ENCODE results near the gene ZBTB7C.

The ZBTB7C gene

DNA sequence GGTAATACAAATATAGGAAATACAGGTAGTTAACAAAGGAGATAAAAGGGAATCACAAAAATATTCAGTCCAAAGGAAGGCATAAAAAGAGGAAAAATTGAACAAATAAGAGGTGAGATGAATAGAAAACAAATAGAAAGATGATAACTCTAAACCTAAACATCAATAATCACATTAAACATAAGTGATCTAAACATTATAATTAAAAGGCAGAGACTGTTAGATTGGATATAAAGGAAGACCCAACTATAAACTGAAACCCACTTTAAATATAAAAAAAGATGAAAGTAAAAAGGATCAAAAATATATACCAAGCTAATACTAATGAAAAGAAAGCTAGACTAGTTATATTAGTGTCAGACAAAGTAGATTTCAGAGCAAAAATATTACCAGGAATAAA lies 152.3 kb downstream of the ZBTB7C start:
- DNase-seq (ENCODE audit: low read depth in 2 of 2): no peak

DNA sequence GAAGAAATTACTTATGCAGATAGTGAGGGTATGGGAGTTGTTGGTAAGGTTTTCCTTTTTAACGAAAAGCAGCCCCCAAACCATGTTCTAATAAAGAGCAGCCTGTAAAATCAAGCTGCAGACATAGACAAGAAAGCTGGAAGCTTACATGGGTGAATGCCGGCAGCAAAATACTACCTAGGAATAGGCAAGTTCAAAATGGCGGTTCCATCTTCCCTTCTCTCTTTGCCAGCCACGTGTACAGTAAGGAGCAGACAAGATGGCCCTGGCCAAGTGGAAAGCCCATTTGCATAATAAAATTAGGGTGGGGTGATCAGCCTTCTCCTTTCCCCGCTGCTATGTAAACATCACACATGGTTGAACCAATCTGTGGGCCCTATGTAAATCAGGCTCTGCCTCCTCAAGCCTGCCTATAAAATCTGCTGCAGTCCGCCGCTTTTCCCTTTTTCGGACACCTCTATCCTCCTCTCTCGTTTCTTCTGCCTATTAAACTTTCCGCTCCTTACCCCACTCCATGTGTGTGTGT lies 155.0 kb downstream of the ZBTB7C start:
- no peak for DNase-seq (ENCODE audit: low read depth in 2 of 2)

DNA sequence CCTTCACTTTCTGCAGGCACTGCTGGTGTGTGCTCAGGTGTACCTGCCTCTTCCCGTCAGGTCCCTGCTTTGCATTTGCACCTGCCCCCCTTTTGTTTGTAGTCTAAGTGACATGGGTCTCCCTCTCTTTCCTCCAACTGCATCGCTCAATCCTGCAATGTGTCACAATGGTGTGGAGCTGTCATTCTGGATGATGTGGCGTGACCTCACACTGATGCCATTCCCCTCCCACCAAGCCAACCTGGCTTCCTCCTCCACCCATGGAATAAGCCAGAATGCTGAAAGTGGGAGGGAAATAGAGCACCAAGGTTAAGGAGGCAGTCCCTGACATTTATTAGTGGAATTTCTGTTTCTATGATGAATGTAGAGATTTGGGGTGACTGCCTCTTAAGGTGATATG lies 156.7 kb downstream of the ZBTB7C start:
- no peak for DNase-seq (ENCODE audit: low read depth in 2 of 2)

DNA sequence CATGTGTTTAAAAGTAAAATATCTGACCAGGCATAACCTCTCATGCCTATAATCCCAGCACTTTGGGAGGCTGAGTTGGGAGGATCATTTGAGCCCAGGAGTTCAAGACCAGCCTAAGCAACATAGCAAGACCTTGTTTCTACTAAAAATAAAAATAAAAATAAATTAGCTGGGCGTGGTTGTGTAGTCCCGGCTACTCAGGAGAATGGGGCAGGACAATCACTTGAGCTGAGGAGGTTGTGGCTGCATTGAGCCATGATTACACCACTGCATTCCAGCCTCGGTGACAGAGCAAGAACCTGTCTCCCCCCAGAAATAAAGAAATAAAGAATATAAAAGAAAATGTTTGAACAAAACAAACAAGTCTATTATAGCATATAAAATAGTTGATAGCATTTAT lies 158.3 kb downstream of the ZBTB7C start:
- no peak for DNase-seq (ENCODE audit: low read depth in 2 of 2)

DNA sequence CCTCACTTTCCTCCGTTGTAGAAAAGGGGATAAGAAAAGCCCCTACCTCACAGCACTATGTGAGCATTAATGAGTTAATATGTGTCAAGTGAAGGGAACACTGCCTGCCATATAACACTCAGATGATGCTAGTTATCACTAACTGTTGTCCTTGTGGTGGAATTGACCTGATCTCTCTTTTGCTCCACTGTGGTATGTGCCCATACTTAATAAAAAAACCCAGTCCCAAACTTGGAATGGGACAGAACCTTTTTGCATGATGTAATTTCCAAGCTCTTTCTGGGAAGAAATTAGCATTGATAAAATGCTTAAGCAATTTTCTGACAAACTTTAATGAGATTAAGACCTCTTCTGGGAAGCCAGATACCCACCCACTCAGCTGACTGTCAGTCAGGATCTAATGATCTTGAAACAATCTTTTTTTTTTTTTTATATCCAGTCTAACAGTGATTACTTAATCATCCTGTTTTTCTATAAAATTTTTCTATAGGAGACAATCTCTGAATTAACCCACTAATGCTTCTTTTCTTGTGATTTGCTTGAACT lies 158.7 kb downstream of the ZBTB7C start:
- no peak for DNase-seq (ENCODE audit: low read depth in 2 of 2)

DNA sequence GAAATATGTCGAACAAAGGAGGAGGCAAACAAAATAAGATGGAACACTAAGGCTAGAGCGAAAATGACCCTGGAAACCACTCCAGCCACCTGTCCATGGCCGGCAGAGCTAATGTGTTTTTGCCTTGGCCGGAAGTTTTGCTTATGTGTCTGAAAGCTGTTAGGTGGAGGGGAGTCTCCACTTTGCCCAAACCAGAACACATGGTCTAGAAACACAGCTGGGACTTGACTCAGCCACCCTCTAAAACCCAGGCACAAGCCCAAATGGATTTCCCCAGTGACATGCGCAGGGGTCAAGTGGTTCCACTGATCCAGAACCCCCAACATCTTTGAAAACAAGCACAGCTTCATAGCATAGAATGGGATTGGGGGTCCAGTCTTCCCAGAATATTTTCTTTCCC lies 159.3 kb downstream of the ZBTB7C start:
- no peak for DNase-seq (ENCODE audit: low read depth in 2 of 2)

DNA sequence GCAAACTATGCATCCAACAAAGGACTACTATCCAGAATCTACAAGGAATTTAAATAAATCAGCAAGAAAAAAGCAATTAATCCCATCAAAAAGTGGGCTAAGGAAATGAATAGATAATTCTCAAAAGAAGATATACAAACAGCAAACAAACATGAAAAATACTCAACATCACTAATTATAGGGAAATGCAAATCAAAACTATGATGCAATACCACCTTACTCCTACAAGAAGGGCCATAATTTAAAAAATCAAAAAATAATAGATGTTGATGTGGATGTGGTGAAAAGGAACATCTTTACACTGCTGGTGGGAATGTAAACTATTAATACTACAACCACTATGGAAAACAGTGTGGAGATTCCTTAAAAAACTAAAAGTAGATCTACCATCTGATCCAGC lies 164.7 kb downstream of the ZBTB7C start:
- DNase-seq (ENCODE audit: low read depth in 2 of 2): no peak

DNA sequence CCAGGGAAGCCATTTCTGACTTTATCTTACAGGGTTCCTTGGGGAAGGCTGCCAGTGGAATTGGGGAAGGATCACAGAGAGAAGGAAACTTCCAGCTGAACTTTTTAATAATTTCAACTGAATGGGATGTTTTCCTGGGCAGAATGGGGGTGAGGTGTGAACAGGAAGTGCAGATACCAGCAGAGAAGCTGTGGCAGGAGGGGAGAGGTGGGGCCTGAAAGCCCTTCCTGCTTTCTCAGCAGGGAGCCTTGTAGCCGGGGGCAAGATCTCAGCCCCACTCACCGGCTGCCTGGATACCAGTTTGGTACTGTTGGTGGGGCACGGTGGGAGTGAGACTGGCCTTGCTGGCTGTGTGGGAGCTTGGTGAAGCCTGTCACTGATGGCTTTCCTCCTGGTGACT lies 170.5 kb downstream of the ZBTB7C start:
- no peak for DNase-seq (ENCODE audit: low read depth in 2 of 2)

DNA sequence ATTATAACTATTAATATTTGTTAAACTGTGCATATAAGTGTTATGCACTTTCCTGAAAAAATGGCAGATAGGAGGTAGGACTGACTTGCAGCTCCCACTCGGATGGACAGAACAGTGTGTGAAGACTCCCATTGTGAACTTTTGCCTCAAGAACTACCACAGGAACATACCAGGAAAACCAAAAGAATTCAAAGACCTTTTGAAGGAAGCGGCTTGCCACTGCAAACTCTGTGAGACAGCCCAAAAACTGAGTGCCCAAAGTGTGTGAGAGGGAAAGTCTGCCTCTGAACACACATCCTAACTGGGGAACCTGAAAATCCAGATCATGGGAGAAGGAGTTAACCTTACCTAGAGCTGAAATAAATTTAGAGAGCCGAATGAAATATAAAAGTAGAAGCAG lies 171.0 kb downstream of the ZBTB7C start:
- no peak for DNase-seq (ENCODE audit: low read depth in 2 of 2)

DNA sequence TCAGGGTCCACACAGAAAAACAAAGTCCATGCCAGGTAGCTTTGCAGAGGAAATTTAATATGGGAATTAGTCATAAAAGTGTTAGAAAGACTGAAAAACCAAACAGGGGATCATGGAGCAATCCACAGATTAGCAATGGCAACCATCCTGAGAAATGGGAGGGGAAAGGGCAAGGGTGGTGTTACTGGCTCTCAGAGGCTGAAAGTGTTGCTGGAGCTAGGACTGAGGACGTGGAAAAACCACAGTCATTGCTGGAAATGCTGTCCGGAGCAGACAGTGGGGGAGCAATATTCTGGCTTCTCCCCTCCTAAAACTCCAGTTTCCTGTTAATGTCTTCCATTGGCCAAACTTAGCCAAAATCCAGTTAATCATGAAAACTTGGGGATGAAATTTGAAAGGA lies 172.4 kb downstream of the ZBTB7C start:
- DNase-seq (ENCODE audit: low read depth in 2 of 2): no peak

DNA sequence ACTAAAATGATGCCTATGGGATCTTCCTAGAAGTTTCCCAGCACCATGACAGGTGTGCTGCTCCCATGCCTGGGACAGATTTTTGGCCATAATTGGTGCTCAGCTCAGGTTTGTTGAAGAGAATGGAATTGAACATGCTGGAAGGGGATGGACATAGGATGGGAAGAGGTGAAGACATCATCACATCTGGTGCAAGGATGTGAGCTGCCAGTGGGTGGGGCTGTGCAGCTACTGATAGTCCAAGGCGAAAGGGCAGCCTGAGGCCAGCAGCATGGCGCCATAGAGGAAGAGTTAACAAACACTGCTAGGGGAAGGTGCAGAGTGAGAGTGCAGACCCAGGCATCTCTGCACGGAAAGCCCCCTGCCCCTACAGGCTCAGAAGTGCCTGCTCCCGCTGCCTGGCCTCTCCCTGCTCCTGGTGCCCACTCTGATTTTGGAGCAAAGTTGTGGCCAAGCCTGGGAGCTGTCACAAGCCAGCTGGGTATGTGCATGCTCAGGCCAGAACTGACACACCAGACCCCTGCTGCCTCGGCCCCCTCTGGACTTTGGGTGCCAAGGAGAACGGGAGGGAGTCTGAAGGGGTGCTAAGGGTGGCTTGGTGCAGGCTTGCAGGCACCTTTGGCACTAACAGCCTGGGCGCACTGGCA lies 178.6 kb downstream of the ZBTB7C start:
- no peak for DNase-seq (ENCODE audit: low read depth in 2 of 2)

DNA sequence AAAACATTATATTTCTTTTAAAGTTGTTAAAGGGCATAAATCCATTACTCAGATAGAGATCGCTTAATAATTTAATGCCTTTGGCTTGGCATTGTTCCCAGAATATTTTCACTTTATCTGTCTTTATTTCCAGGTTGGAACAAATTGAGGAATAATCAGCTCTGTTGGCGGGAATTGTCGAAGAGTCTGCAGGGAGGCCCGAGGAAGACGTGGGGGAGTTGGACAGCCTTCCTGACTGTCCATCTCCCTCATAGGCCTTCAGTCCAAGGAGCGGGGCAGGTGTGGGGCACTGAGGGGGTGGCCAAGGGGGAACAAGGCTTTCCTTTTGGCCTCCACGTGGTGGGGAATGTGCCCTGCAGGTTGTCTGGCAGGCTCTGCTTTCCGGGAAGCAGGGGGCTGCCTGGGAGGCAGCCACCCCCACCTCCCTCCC lies 179.6 kb downstream of the ZBTB7C start:
- DNase-seq (ENCODE audit: low read depth in 2 of 2): no peak

DNA sequence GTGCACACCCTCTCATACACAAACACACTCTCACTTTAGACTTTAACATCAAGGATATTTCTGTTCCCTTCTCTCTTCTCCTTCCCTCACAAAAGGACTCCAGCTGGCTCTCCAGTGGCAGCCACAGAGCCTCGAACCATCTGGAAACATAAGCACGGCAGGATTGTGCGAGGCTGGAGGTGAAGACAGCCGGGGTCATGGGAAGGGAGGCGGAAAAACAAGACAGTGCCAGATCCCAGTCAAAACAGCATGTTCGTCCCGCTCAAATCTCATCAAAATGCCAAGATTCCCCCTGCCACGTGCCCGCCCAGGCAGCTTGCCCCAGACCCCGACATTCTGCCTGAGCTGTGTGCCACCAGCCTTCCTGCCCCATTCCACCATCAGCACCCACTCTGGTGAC lies 180.3 kb downstream of the ZBTB7C start:
- DNase-seq (ENCODE audit: low read depth in 2 of 2): no peak

DNA sequence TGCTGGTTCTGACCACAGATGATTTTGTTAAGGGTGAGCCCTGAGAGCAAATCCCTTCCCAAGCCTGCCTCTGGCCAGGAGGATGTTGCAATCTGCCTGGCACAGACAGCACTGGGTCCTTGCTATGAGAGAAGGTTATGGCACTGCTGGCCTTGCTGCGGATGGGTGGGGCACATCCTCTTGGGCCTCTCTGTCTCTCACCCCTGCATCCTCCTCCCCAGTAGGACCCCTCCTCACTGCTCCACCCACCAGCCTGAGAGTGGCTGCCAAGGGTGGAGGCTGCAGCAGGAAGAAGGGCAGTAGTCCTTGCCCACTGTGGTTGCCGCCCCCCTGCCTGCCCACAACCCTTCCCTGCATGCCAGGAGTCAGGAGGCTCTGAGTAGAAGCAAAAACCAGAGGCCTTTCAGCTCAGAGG lies 180.9 kb downstream of the ZBTB7C start:
- DNase-seq (ENCODE audit: low read depth in 2 of 2): no peak

DNA sequence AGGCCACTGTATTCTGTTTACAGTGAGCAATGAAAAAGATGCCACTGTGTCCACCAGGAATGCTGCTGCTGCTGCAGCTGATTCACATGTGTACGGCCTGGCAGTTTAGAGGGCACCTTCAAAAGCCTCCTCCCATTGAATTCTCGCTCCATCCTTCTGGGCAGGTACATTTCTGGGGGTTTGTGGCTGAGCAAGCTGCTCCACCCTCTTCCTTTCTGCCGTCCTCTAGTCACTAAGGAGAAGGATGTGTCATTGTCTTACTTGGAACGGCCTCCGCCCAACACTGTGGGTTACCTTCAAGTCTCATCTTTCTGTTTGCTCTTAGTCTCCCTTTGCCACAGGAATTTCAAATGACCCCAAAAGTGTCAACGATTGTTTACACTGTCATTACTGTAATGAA lies 182.0 kb downstream of the ZBTB7C start:
- DNase-seq (ENCODE audit: low read depth in 2 of 2): no peak

DNA sequence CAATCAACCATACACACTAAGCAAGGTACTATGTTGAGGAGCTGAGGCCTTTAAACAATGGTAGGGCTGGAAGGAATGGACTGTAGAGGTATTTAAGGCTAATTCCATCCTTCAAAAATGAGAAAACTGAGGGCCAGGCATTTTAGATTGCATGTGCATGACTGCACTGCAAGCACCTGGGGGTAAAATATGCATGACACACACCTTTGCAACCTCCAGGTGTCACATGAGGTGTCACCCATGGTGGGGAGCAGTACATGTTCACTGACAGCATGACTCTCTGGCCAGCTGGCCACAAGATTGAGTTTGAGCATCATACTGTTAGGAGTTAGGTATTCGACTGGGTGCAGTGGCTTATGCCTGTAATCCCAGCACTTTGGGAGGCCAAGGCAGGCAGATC lies 182.8 kb downstream of the ZBTB7C start:
- no peak for DNase-seq (ENCODE audit: low read depth in 2 of 2)

DNA sequence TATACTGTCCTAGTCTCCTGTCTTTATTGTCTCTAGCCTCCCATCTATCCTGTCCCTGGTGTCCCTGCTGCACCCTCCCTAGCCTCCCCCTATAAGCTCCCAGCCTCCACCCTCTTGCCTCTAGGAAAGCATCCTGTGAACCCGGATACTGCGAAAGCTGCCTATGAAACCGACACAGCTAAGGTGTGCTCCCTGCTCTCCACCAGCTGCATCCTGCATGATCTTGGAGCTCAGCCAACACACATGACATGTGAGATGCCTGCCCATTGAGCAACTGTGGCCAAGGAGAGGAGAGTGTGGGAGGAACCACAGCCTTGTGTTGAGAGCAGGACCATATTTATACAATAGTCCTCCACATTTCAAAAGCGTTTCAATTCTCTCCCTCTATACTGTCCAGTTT lies 187.1 kb downstream of the ZBTB7C start:
- no peak for DNase-seq (ENCODE audit: low read depth in 2 of 2)

DNA sequence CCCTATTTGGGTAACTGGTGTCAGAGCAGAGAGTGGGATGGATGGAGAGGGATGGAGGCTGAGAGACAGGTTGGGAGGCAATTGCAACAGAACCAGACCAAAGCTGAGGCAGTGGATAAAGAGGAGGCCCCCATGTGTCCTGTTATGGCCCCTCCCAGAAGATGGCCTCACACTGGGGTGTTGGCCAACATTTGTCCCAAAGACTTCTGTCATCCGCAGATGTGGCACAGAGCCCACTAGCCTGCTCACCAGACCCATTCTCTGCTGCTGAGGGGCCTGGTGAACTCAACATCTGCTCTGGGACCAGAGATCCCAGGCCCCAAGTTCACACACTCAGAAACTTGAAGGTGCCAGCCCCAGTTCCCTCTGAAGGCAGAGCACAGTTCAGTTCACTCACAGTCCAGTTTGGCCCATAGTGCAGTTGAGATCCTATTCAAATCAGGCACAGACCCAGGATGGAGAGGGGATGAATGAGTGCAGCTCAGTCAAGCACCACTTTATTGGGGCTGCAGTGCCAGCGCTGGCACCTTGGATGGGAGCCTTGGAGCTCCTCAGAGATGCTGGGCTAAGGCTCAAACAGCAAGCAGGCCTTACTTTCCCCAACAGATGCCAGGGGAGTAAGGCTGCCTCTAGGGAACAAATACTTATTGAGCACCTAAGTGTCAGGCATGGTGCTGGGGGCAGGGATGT lies 189.2 kb downstream of the ZBTB7C start:
- DNase-seq (ENCODE audit: low read depth in 2 of 2): no peak

DNA sequence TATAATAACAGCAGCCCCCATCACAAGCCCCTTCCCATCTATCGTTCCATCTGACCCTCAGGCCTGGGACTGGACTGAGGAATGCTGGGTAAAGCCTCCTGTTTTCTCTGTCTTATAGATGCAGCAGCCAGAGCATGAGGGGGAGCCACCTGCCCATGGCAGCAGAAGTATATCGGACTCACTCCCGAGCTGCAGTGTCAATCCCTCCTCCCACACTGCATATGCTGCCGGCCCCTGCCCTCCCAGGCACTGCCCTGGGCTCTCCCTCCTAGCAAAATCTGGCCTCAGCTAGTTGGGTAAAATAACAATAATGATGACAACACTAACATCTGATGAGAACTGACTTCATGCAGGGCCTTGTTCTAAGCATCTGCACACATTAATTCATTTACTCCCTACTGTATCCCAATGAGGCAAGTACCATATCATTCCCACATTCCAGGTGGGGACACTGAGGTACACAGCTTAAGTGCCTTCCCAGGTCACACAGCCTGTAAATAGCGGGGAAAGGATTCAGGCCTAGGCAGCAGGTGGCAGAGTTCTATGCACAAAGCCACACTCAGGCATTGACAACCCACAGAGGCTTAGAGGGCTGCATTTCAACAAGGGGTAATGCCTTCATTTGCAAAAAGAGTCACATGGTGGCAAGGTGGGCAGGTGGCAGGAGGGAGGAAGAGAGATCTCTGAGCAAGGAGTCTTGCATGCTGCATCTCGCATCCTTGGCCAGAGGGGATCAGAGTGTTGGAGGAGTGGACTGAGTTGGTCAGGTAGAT lies 190.0 kb downstream of the ZBTB7C start:
- no peak for DNase-seq (ENCODE audit: low read depth in 2 of 2)

DNA sequence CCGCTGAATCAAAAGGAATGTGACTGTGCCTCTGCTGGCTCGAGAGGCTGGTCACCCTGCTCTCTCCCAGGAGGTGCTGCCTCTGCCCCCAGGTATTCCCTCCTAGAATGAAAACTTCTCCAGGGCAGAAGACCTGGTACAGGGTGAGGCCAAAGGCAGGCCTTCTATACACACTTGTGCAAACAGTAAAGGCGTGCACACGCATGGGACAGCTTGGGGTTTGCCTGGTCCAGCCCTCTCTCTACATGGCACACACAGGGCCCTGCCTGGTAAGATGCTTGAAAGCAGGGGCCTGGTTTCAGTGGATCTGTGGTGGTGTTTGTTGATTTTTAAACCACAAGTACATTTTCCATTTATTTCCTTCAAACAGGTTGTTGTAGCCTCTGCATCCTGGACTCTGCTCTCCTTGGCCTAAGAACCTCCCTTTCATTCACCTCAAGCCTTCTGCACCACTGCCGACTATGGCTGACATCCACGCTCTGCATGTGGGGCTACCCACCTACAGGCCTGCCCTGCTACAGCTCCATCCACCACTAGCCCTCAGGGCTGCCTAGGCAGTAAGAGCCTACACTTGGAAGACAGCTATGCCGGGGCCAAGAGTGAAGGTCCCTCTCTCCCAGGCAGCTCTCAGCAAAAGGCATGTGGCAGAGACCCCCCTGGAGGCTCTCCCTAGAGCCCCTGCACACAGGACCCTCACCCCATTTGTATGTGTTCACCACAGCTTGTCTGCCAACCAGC lies 190.7 kb downstream of the ZBTB7C start:
- no peak for DNase-seq (ENCODE audit: low read depth in 2 of 2)

Measured in stimulated activated CD4-positive, alpha-beta T cell treated with anti-CD3 and anti-CD28 coated beads, Interleukin-12 subunit alpha, Interleukin-12 subunit beta, amount 100 ng/mL, for 24 hours (primary cell).